HG03025 (cell line): ENCODE measurements around the gene EML6.

Source experiments
- ATAC-seq: cut with Tn5 transposase; IDR thresholded peaks from one replicate; pipeline ENCODE4 v1.9.1; 2021; ENCODE audit warnings: mild to moderate bottlenecking, moderate library complexity; ENCODE audit not compliant: unreplicated experiment, low FRiP score

EML6 gene

DNA sequence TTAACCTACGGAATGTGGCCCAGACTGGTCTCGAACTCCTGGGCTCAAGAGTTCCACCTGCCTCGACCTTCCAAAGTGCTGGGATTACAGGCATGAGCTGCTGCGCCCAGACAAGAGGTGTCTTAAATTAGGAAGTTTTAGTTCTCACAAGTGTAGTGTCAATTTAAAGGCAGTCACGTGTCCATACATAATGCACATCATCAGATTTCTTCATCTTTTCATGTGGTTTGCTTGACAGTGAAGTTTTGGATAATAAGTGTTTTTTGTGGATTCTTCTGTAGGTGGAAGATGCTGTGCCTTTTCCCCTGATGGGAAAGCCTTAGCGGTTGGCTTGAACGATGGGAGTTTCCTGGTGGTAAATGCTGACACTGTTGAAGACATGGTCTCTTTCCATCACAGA lies 179.3 kb downstream of the EML6 start:
- no peak for ATAC-seq

DNA sequence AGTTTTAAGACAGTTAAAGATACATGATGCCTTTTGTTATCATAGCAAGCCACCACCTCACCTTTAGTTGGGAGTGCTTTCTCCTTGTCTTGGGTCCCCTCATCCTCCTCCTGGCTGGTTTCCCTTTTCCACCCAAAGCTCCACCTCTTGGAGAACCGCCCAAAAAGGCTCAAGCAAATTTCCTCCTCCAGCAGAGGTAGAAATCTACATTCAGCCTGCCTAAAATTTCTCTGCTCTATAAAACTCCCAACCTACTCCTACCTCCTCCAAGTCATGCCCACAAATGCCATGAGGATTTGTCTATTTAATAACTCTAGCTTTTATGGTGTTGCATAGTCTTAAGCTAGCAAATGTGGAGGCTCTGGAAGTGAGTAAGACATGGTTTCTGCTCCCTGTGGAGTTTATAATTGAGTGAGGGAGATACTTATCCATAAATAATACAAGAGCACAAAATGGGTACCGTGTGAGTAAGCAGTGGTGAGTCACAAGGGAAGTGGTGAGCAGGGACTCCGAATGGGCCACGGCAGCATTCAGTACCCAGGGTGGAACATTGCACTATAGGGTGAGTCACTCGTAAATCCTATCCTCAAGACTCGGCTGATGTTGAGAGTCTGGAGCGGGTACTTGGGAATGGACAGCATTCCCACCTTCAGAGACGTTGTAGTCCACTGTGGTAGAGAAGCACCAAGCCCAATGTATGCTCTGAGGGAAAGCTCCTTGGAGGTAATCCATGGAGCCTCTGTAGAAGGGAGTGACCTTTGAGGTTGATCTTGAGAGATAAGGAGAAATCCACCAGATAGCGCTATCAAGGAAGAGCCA lies 180.5 kb downstream of the EML6 start:
- ATAC-seq: no peak

DNA sequence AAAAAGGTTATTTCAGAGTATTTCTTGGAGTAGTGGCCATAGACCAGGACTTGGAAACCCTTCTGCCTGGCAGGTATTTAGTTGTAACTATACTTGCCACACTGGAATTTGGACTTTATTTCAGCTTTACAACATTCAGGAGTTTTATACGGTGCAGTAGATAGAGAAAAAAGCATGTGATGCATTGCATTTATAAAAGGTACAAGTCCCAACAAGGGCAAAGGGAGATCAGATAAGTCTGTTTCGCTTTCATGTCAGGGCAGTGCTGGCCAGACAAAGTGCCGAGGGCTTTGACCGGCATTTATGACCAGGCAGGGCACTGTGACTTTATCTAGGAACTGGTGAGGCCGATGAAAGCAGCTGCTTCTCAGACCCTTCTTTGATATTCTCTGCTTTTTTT lies 181.4 kb downstream of the EML6 start:
- ATAC-seq: no peak

DNA sequence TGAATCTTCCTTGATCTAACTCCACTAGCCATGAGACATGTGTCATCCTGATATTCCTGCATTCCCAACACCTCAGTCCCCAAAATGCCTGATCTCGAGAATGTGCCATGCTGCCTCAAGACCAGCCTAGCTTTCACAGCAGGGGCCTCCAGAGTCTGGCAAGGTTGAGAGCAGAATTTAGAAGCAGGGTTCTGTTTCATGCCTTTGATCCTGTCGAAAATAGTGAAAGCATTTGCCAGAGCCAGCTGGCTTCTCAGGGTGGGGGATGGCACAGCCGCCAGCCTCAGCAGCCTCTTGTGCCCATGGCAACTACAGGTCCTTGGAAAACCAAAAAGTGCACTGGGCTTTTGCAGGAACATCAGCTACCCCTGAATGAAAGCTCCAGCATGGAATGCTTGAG lies 183.3 kb downstream of the EML6 start:
- no peak for ATAC-seq

DNA sequence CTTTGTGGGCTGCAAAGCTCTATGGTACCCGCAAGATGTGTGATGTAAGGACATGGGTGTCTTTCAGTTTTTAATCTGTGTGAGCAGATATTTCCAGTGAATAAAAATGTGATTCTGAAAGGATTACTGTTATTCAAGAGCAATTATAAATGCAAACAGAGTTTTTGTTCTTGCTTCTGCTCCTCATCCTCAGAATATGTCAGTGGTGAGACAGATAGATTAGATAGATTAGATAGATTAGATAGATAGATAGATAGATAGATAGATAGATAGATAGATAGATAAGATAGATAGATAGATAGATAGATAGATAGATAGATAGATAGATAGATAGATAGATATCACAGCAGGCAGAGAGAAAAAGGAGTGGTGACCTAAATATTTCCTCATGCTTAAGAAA lies 184.2 kb downstream of the EML6 start:
- no peak for ATAC-seq

DNA sequence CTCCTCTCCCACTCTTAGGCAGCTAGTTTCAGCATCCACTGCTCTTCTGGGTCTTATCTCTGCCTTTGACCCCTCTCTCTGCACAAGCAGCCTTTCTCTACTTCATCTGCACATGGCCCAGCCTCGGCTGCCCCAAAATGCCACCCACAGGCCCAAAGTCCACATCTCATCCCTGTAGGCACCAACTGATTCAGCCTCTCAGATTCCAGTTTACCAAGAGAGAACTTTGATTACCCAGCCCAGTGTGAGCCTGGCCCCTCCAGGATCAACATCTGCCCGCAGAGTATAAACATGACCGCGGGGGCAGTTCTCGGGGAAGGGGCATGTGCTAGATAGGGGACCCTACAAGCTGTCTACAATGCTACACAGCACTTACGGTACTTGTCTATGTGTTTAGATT lies 185.1 kb downstream of the EML6 start:
- no peak for ATAC-seq

DNA sequence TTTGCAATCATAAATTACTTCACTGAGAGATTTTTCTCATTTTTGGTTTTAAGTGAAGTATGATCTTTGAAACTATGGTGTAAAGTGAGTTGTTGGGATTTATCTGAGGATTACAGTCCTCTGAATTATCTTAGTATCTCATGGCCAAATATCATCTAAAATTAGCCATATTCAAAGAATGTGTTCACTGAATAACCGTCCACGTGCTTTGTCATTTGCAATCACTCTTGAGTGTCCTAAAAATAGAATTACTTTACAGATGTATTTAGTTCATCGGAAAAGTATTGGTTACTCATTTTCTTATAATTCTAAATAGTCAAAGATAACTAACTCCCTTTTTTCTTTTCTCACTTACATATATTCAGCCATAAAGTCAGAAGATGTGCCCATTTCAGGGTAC lies 185.5 kb downstream of the EML6 start:
- no peak for ATAC-seq

DNA sequence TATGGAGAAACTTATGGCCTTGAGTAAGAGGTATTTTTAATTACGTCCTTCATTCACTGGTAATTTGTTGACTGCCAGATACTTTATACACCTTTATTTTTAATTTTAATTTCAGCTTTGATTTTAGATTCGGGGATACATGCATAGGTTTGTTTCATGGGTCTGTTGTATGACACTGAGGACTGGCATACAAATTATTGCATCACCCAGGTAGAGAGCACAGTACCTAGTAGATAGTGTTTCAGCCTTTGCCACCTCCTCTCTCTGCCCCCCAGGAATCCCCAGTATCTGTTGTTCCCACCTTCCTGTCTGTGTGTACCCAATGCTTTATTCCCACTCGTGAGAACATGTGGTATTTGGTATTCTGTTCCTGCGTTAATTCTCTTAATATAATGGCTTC lies 188.8 kb downstream of the EML6 start:
- no peak for ATAC-seq

DNA sequence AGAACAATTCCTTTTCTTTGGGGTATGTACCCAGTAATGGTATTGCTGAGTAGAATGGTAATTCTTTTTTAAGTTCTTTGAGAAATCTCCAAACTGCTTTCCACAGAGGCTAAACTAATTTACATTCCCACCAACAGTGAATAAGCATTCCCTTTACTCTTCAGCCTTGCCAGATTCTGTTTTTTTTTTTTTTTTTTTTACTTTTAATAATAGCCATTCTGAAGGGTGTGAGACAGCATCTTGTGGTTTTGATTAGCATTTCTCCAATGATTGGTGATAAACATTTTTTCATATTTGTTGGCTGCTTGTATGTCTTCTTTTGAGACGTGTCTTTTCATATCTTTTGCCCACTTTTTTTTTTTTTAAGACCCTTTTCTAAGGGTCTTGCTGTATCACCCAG lies 189.4 kb downstream of the EML6 start:
- no peak for ATAC-seq

DNA sequence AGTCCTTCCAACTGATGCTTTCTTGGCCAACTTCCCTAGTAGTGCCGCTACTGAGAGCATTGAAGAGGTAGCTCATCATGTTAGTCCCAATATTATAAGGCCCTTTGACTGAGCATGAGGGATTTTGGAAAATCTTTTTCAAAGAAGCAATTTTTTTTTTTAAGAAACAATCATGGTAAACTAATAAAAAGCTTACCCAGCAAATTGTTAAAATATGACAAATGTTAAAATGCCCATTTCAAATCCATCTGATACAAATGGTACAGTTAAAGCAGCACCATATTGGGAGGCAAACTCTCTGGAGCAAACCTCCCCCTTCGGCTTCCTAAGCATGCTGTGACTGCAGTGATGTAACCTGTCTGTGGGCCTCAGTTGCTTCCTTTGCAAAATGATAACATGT lies 191.2 kb downstream of the EML6 start:
- no peak for ATAC-seq

DNA sequence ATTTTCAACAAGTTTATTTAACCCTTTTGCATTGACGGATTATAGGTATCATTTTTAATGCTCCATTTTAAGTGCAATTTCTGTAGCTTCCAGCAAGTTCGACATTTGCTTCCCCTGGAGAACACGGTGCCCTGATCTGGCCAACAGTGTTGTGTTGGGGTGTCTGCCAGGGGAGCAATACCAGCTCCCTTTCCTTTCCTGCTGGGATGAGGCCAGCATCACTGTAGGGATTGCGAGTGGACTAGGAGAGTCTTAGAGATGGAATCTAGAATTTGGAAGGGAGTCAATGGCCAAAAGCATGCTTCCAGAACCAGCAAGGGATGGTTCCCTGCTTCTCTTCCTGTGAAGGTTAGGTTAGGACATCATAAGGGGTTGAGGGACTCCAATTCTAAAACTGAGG lies 191.6 kb downstream of the EML6 start:
- no peak for ATAC-seq

DNA sequence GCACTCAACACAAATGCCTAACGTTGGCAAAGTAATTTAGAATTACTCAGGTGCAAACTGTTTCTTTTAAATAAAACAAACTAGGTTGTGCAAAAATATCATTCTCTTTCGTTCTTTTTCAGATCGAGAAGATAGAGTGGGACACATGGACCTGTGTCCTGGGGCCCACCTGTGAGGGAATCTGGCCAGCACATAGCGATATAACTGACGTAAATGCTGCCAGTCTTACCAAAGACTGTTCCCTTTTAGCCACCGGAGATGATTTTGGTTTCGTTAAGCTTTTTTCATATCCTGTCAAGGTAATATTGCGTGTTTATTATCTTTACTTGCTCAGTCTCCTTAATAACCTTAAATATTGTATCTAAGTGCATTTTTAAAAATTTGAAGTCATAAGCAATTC lies 193.2 kb downstream of the EML6 start:
- ATAC-seq: no peak

DNA sequence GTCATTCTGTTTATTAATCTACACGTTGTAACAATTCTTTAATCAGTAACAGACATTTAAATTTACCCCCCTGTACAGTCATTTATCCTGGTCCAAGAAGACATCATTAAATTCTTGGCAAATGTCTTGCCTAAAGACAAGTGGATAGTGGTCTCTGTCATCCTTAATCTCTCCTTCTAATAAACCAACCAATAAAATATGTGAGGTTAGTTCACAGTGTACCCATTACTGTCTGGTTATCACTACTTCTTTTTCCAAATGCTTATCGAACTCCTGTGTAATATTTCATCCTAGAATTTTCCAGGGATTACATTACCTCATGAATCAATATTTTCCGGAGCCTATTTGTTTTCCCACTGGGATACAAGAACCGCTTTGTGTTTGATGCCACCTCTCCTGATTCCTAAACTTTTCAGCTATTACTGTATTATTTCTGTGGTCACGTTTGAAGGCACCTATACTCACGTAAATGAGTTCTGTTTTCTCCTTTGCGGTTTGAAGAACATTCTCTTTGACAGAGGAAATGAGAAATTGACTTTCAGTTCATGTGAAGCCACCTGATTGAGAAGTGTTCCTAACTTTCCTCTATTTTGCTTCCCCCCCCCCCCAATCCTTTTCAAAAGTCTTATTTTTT lies 195.3 kb downstream of the EML6 start:
- ATAC-seq: no peak

DNA sequence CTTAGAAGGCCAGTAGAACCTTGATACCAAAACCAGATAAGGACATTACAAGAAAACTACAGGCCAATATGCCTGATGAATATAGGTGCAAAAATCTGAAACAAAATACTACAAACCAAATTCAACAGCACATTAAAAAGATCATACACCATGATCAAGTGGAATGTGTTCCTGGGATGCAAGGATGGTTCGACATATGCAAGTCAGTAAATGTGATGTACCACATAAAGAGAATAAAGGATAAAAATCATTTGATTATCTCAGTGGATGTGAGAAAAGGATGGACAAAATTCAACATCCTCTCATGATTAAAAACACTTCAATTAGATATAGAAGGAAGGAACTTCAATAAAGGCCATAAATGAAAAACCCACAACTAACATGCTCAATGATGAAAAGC lies 197.2 kb downstream of the EML6 start:
- ATAC-seq: no peak

DNA sequence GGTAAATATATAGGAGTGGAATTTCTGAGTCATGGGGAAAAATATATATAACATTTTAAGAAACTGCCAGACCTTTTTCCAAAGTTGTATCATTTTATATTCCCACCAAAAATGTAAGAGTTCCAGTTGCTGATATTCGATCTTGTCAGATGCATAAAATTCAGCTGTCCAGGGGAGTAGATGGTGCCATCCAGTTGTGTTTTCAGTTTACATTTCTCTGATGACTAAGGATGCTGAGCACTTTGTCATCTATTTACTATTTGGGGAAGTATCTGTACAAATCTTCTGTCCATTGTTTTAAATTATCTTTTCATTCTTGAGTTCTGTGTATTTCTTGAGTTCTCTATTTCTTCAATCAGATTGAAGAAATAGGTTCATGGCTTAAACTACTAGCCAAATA lies 200.7 kb downstream of the EML6 start:
- ATAC-seq: no peak

DNA sequence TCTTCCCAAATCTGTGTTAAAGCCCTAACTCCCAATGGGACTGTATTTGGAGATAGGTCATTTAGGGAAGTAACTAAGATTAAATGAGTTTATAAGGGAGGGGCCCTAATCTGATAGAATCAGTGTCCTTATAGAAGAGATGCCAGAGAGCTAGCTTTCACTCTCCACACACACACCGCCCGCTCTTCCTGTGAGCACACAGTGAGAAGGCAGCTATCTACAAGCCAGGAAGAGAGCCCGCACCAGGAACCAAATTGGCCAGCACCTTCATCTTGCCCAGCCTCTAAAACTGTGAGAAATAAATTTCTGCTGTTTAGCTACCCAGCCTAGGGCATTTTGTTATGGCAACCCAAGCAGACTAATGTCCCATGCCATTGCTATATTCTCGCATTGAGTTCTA lies 201.6 kb downstream of the EML6 start:
- no peak for ATAC-seq

DNA sequence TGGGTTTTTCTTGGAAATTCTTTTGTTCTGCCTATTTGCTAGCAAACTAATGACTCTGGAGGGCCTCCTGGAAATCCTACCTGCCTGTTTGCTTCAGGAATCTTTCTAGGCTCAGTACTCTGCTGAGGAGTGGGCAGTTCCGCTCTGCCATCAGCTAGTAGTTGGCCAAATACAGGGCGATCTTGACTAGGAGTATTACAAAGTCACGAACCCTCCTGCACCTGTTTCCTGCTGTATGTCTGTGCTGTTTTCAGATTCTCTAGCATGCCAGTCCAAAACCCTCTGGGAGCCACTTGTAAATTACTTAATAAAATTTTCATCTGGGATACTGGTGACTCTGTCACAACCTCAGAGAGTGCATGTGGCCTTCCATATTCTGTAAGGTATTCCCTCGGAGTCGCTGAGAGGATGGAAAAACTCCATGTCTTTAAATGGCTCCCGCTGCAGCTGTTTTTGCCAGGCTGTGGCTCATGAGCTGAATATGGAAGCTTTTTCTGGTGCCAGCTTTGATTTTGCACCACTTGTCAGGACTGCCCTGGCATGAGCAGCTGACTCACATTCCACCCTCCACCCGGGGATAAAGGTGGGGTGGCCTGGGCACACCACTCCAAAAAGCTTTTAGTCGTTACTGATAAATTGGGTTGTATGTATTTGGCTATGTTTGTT lies 203.8 kb downstream of the EML6 start:
- ATAC-seq: no peak

DNA sequence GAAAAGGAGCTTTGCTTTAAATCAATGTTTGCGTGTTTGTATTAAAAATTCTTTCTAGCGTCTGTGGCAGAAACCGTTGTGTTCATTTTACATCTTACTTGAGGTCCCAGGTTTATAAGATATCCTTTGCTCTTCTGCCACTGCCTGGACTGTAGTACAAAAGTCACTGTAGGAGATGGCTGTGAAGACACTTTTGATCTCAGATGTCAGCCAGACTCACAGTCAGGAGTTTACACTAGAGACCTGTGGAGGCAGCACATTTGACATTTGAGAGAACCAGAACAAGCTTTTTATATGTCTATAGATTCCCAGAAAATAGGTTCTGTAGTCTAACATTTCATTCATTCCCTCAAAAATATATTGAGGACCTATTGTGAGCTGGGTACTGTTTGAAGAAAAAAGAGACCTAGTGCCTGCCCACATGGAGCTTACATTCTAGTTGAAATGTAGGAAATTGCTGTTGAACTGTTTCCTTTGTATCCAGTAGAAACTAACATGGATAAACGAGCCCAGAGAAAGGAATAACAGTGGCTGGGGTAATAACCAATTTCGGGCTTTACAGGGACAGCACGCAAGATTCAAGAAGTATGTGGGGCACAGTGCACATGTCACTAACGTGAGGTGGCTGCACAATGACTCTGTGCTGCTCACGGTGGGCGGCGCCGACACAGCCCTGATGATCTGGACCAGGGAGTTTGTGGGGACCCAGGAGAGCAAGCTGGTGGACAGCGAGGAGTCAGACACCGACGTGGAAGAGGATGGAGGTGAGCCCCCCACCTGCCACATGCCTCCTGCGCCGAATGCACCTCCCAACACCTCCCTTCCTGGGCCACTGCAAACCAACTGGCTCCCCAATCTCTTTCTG lies 204.5 kb downstream of the EML6 start:
- ATAC-seq: no peak

DNA sequence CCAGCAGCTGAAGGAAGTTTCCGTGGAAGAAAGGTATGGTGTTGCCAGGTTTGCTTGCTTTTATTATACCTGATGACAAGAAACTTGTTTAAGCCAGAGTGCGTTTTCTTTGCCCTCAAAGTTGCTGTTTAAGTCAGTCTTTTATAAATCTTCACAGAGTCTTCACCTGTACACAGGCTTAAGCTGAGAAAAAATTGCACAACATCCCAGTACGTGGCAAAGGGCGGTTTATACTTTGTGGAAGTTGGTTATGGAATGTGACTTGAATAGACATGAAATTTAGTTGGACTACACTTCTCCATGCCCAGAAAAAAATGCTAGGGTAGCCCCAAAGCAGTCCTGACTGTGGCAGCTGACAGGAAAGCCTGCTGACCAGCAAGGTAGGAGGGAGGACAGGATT lies 205.3 kb downstream of the EML6 start:
- no peak for ATAC-seq

DNA sequence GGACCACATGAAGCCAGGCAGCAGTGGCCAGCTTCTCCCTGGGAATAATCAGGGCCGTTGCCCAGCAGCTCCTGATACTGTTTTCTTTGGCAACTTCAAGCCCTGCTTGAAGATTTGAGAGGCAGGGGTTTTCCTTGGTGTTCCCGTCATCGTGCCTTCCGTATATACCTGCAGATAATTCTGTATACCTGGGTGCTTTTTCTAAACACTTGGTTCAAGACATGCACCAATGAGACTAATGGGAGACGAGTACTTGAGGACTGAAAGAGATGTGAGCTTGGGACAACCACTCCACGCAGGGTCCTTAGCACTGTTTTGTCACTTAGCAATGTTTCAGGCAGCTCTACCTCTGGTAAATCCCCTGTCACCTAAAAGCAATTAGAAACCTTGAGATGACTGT lies 208.0 kb downstream of the EML6 start:
- no peak for ATAC-seq

DNA sequence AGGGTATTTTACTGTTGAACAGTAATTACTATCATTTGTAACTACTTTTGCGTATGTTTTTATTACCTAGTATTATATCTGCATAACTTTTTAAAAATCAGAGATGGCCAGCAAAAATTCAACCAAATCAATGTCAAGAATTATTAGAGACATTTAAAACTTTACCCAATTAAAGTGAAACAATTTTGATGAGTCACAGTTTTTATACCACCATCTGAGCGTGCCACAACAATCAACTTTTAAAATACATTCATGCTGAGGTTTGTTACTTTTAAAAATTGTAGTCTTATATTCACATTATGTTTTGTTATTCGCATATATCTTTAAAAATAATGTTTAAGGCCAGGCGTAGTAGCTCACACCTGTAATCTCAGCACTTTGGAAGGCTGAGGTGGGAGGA lies 211.9 kb downstream of the EML6 start:
- no peak for ATAC-seq
